ENCODE data around the gene PLCD3.

The PLCD3 gene

GRCh38 chr17:45132320-45132571 is at the start of gene PLCD3:
Gene PLCD3, minus strand, starts transcription at chr17:45132515. Its CDS starts 105 bp downstream, at chr17:45132410.
- DNase-seq (ENCODE audit: low read depth in 2 of 2) = peak in 1 of 2 donors; percentile 36

- DNase-seq (ENCODE audit: low read depth in 2 of 2) = no peak
Observed at GRCh38 chr17:45177563-45177962, 45.2 kb upstream of the PLCD3 start.

GRCh38 chr17:45175759-45176115 is 43.4 kb upstream of the PLCD3 start:
- DNase-seq (ENCODE audit: low read depth in 2 of 2) = no peak

GRCh38 chr17:45172541-45173286 is 40.4 kb upstream of the PLCD3 start:
- no peak for DNase-seq (ENCODE audit: low read depth in 2 of 2)

GRCh38 chr17:45172232-45172540 is 39.9 kb upstream of the PLCD3 start:
- no peak for DNase-seq (ENCODE audit: low read depth in 2 of 2)

GRCh38 chr17:45171338-45172231 is 39.3 kb upstream of the PLCD3 start:
- no peak for DNase-seq (ENCODE audit: low read depth in 2 of 2)

- no peak for DNase-seq (ENCODE audit: low read depth in 2 of 2)
Observed at GRCh38 chr17:45170931-45171337, 38.6 kb upstream of the PLCD3 start.

- no peak for DNase-seq (ENCODE audit: low read depth in 2 of 2)
Observed at GRCh38 chr17:45170280-45170930, 38.1 kb upstream of the PLCD3 start.

GRCh38 chr17:45168991-45169752 is 36.9 kb upstream of the PLCD3 start:
- no peak for DNase-seq (ENCODE audit: low read depth in 2 of 2)

GRCh38 chr17:45164734-45165269 is 32.5 kb upstream of the PLCD3 start:
- DNase-seq (ENCODE audit: low read depth in 2 of 2) = no peak

GRCh38 chr17:45162025-45162687 is 29.8 kb upstream of the PLCD3 start:
- no peak for DNase-seq (ENCODE audit: low read depth in 2 of 2)

GRCh38 chr17:45161288-45162024 is 29.1 kb upstream of the PLCD3 start, which contains the start of gene HEXIM2:
Gene HEXIM2, plus strand, starts transcription at chr17:45161875. Its CDS starts 919 bp downstream, at chr17:45162794.
- DNase-seq (ENCODE audit: low read depth in 2 of 2) = peak; percentile 93 to 98

- peak; percentile 34 to 50 for DNase-seq (ENCODE audit: low read depth in 2 of 2)
Observed at GRCh38 chr17:45160447-45161287, 28.4 kb upstream of the PLCD3 start.

GRCh38 chr17:45156242-45156641 is 23.9 kb upstream of the PLCD3 start:
- DNase-seq (ENCODE audit: low read depth in 2 of 2) = no peak

- no peak for DNase-seq (ENCODE audit: low read depth in 2 of 2)
Observed at GRCh38 chr17:45155483-45155882, 23.2 kb upstream of the PLCD3 start.

- DNase-seq (ENCODE audit: low read depth in 2 of 2) = no peak
Observed at GRCh38 chr17:45155029-45155428, 22.7 kb upstream of the PLCD3 start.

GRCh38 chr17:45150911-45151809 is 18.8 kb upstream of the PLCD3 start:
- DNase-seq (ENCODE audit: low read depth in 2 of 2) = no peak

All from stimulated activated CD8-positive, alpha-beta memory T cell treated with anti-CD3 and anti-CD28 coated beads, Interleukin-15, amount 100 ng/mL, for 4 hours (primary cell).